ENCODE results near the gene BHLHA15. TPM values are rescaled to one million over a fixed set of nuclear protein-coding genes. Genes with fewer than 3 reads are reported as not detected.

The BHLHA15 gene
- total and polyA plus RNA-seq, 9 of the 15 experiments (the other 6 are each of a cell fraction or from before 2014, with no cell fraction given) = 0.22 to 2.0 (median 1.1) TPM; not detected in 4

GRCh38 chr7:98251601-98252424 lies 40.6 kb downstream of the BHLHA15 start, which contains the start of gene TECPR1 (continued):
- TF ChIP-seq, protein P1, sequence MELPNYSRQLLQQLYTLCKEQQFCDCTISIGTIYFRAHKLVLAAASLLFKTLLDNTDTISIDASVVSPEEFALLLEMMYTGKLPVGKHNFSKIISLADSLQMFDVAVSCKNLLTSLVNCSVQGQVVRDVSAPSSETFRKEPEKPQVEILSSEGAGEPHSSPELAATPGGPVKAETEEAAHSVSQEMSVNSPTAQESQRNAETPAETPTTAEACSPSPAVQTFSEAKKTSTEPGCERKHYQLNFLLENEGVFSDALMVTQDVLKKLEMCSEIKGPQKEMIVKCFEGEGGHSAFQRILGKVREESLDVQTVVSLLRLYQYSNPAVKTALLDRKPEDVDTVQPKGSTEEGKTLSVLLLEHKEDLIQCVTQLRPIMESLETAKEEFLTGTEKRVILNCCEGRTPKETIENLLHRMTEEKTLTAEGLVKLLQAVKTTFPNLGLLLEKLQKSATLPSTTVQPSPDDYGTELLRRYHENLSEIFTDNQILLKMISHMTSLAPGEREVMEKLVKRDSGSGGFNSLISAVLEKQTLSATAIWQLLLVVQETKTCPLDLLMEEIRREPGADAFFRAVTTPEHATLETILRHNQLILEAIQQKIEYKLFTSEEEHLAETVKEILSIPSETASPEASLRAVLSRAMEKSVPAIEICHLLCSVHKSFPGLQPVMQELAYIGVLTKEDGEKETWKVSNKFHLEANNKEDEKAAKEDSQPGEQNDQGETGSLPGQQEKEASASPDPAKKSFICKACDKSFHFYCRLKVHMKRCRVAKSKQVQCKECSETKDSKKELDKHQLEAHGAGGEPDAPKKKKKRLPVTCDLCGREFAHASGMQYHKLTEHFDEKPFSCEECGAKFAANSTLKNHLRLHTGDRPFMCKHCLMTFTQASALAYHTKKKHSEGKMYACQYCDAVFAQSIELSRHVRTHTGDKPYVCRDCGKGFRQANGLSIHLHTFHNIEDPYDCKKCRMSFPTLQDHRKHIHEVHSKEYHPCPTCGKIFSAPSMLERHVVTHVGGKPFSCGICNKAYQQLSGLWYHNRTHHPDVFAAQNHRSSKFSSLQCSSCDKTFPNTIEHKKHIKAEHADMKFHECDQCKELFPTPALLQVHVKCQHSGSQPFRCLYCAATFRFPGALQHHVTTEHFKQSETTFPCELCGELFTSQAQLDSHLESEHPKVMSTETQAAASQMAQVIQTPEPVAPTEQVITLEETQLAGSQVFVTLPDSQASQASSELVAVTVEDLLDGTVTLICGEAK (IDR thresholded peaks at IDR 0.05) = peak; percentile 94
- TF ChIP-seq, protein P1 (CRISPR knock-in tag; IDR thresholded peaks at IDR 0.05) = no peak
- TF ChIP-seq, protein P2, sequence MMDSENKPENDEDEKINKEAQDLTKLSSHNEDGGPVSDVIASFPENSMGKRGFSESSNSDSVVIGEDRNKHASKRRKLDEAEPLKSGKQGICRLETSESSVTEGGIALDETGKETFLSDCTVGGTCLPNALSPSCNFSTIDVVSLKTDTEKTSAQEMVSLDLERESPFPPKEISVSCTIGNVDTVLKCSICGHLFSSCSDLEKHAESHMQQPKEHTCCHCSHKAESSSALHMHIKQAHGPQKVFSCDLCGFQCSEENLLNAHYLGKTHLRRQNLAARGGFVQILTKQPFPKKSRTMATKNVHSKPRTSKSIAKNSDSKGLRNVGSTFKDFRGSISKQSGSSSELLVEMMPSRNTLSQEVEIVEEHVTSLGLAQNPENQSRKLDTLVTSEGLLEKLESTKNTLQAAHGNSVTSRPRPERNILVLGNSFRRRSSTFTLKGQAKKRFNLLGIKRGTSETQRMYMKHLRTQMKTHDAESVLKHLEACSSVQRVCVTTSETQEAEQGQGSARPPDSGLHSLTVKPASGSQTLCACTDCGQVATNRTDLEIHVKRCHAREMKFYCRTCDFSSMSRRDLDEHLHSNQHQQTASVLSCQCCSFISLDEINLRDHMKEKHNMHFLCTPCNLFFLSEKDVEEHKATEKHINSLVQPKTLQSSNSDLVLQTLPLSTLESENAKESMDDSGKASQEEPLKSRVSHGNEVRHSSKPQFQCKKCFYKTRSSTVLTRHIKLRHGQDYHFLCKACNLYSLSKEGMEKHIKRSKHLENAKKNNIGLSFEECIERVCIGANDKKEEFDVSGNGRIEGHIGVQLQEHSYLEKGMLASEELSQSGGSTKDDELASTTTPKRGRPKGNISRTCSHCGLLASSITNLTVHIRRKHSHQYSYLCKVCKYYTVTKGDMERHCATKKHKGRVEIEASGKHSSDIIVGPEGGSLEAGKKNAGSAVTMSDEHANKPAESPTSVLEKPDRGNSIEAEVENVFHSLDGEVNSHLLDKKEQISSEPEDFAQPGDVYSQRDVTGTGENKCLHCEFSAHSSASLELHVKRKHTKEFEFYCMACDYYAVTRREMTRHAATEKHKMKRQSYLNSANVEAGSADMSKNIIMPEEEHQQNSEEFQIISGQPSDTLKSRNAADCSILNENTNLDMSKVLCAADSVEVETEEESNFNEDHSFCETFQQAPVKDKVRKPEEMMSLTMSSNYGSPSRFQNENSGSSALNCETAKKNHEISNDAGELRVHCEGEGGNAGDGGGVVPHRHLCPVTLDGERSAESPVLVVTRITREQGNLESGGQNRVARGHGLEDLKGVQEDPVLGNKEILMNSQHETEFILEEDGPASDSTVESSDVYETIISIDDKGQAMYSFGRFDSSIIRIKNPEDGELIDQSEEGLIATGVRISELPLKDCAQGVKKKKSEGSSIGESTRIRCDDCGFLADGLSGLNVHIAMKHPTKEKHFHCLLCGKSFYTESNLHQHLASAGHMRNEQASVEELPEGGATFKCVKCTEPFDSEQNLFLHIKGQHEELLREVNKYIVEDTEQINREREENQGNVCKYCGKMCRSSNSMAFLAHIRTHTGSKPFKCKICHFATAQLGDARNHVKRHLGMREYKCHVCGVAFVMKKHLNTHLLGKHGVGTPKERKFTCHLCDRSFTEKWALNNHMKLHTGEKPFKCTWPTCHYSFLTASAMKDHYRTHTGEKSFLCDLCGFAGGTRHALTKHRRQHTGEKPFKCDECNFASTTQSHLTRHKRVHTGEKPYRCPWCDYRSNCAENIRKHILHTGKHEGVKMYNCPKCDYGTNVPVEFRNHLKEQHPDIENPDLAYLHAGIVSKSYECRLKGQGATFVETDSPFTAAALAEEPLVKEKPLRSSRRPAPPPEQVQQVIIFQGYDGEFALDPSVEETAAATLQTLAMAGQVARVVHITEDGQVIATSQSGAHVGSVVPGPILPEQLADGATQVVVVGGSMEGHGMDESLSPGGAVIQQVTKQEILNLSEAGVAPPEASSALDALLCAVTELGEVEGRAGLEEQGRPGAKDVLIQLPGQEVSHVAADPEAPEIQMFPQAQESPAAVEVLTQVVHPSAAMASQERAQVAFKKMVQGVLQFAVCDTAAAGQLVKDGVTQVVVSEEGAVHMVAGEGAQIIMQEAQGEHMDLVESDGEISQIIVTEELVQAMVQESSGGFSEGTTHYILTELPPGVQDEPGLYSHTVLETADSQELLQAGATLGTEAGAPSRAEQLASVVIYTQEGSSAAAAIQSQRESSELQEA (IDR thresholded peaks at IDR 0.05; ENCODE audit: low read depth) = no peak
- TF ChIP-seq MCM7 (IDR thresholded peaks at IDR 0.05) (no peak), ZBTB1 (CRISPR knock-in tag; IDR thresholded peaks at IDR 0.05; ENCODE audit: borderline replicate concordance, low read depth) (0 out of 2 replicates have a peak, but pooled peaks have one; percentile 63), ZNF717 (CRISPR knock-in tag; IDR thresholded peaks at IDR 0.05) (no peak), PHF8 (IDR thresholded peaks at IDR 0.05; ENCODE audit: borderline replicate concordance, low read length) (peak; percentile 48; the same call in 1 of the 2 replicates), GATAD2A (IDR thresholded peaks at IDR 0.05) (no peak)
- TF ChIP-seq, protein P3, sequence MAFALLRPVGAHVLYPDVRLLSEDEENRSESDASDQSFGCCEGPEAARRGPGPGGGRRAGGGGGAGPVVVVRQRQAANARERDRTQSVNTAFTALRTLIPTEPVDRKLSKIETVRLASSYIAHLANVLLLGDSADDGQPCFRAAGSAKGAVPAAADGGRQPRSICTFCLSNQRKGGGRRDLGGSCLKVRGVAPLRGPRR (CRISPR knock-in tag; IDR thresholded peaks at IDR 0.05) = no peak

All from K562 (cell line).